Suppressor macrophage treated with lipopolysaccharide for 4 hours (primary cell): ENCODE results near the gene SLC8A1.

ENCODE experiments used
- DNase-seq: peaks from one replicate; pipeline ENCODE4 v3.0.0-alpha.2; 2020

Gene SLC8A1

GRCh38 chr2:40380721-40381120 is 71.2 kb downstream of the SLC8A1 start:
- DNase-seq = no peak

GRCh38 chr2:40380041-40380440 is 71.8 kb downstream of the SLC8A1 start:
- no peak for DNase-seq

- no peak for DNase-seq
Observed at GRCh38 chr2:40374543-40375240, 77.2 kb downstream of the SLC8A1 start.

GRCh38 chr2:40373111-40373510 is 78.8 kb downstream of the SLC8A1 start:
- no peak for DNase-seq

- DNase-seq = no peak
Observed at GRCh38 chr2:40372283-40372985, 79.5 kb downstream of the SLC8A1 start.

GRCh38 chr2:40371525-40372282 is 80.2 kb downstream of the SLC8A1 start:
- DNase-seq = no peak

GRCh38 chr2:40370007-40370395 is 81.9 kb downstream of the SLC8A1 start:
- peak; percentile 51 for DNase-seq

GRCh38 chr2:40369267-40370006 is 82.5 kb downstream of the SLC8A1 start:
- DNase-seq = no peak

GRCh38 chr2:40367652-40368051 is 84.2 kb downstream of the SLC8A1 start:
- DNase-seq = no peak

- no peak for DNase-seq
Observed at GRCh38 chr2:40367032-40367431, 84.9 kb downstream of the SLC8A1 start.

GRCh38 chr2:40364151-40364874 is 87.6 kb downstream of the SLC8A1 start:
- DNase-seq = peak; percentile 39

- no peak for DNase-seq
Observed at GRCh38 chr2:40363631-40364030, 88.3 kb downstream of the SLC8A1 start.

- DNase-seq = no peak
Observed at GRCh38 chr2:40363231-40363630, 88.7 kb downstream of the SLC8A1 start.

GRCh38 chr2:40361478-40361877 is 90.4 kb downstream of the SLC8A1 start:
- DNase-seq = no peak

GRCh38 chr2:40360652-40361051 is 91.2 kb downstream of the SLC8A1 start:
- DNase-seq = no peak

- no peak for DNase-seq
Observed at GRCh38 chr2:40359811-40360210, 92.1 kb downstream of the SLC8A1 start.

GRCh38 chr2:40358783-40359182 is 93.1 kb downstream of the SLC8A1 start:
- DNase-seq = no peak

- DNase-seq = no peak
Observed at GRCh38 chr2:40357667-40358066, 94.2 kb downstream of the SLC8A1 start.

GRCh38 chr2:40355451-40355850 is 96.4 kb downstream of the SLC8A1 start:
- DNase-seq = no peak

- DNase-seq = no peak
Observed at GRCh38 chr2:40353231-40353630, 98.7 kb downstream of the SLC8A1 start.

GRCh38 chr2:40352703-40353099 is 99.2 kb downstream of the SLC8A1 start:
- DNase-seq = no peak

- peak; percentile 44 for DNase-seq
Observed at GRCh38 chr2:40352041-40352702, 99.7 kb downstream of the SLC8A1 start.
